ENCODE data around the gene PANX1.

GRCh38 chr11:94145431-94145830, 16.8 kb downstream of the PANX1 start:
- TF ChIP-seq ZNF274 (IDR thresholded peaks at IDR 0.05; ENCODE audit: low read depth, low read length) (no peak), YY1 (IDR thresholded peaks at IDR 0.05; ENCODE audit: insufficient read depth, insufficient read length) (no peak), SUZ12 (IDR thresholded peaks at IDR 0.05; ENCODE audit: extremely low read depth, insufficient read depth, insufficient read length) (no peak)
